ENCODE results near the gene DGKZ. TPM values are rescaled to one million over a fixed set of nuclear protein-coding genes. Genes with fewer than 3 reads are reported as not detected.

Gene DGKZ
- total RNA-seq, 1 experiment from 2014 or later = 68.9 TPM

GRCh38 chr11:46350695-46351094, 3.4 kb downstream of the DGKZ start:
- Histone ChIP-seq H2BK12ac (ENCODE audit: insufficient read length, low read depth, low read length) (no peak overlapping the region), H3T11ph (ENCODE audit: low read length) (no peak overlapping the region), H3K4ac (ENCODE audit: low read depth, low read length) (no peak overlapping the region), H3K23me2 (ENCODE audit: insufficient read length, low read depth, low read length, poor library complexity, severe bottlenecking) (peaks cover 10% of the 10 kb centered on the region), H3K4me1 (ENCODE audit: insufficient read depth, low read length) (peaks cover 18% of the 10 kb centered on the region; the same call in 1 of the 2 replicates), H2AK5ac (ENCODE audit: insufficient read length, low read length) (no peak overlapping the region), H3K27ac (ENCODE audit: insufficient read length, low read depth, low read length) (no peak overlapping the region), H2BK15ac (ENCODE audit: low read depth, low read length) (no peak overlapping the region), H4K8ac (replicated peaks; ENCODE audit: insufficient read length, low read depth, low read length) (no peak overlapping the region), H2BK20ac (ENCODE audit: low read depth, low read length, poor library complexity, severe bottlenecking) (no peak overlapping the region), H4K20me1 (ENCODE audit: control insufficient read depth, insufficient read depth, insufficient read length) (peaks cover 5% of the 10 kb centered on the region), H2BK120ac (ENCODE audit: low read depth, low read length, poor library complexity, severe bottlenecking) (no peak overlapping the region), H3K14ac (ENCODE audit: insufficient read depth, low read length) (no peak overlapping the region), H3K9ac (ENCODE audit: extremely low read depth, insufficient read length, low read length) (no peak overlapping the region), H4K91ac (ENCODE audit: insufficient read length, low read depth, low read length) (no peak overlapping the region), H2AFZ (ENCODE audit: low read length) (no peak overlapping the region), H3K27me3 (ENCODE audit: insufficient read depth, low read length) (no peaks in the 10 kb centered on the region), H3K79me1 (ENCODE audit: insufficient read depth, low read depth, low read length, poor library complexity, severe bottlenecking) (peaks cover 12% of the 10 kb centered on the region), H3K23ac (ENCODE audit: insufficient read length, low read depth, low read length) (no peak overlapping the region), H4K5ac (ENCODE audit: insufficient read length, low read depth, low read length) (no peak overlapping the region), H3K4me2 (ENCODE audit: insufficient read depth, insufficient read length, low read length) (no peak overlapping the region), H3K18ac (ENCODE audit: insufficient read length, low read depth, low read length) (no peak overlapping the region), H3K9me3 (ENCODE audit: control insufficient read depth, low read depth, low read length) (no peaks in the 10 kb centered on the region), H3K79me2 (ENCODE audit: insufficient read depth, low read length) (peaks cover 14% of the 10 kb centered on the region; the same call in 1 of the 2 replicates), H2BK5ac (ENCODE audit: insufficient read length, low read length) (no peak overlapping the region), H3K56ac (ENCODE audit: insufficient read length, low read depth, low read length) (no peak overlapping the region)
- H3K27me3 Mint-ChIP-seq (ENCODE audit: low read depth) = peaks cover 8% of the 10 kb centered on the region
- no peak overlapping the region; a peak in 1 of 5 replicates for H3K4me3 Mint-ChIP-seq
- H3K4me1 Mint-ChIP-seq = peaks cover 59 to 65% of the 10 kb centered on the region in 2 experiments
- peaks cover 0 to 4% (median 0%) of the 10 kb centered on the region in 3 experiments; a peak in 1 of 7 replicates for H3K36me3 Mint-ChIP-seq (ENCODE audit: insufficient read depth in 1 of 3, low read depth in 3 of 3)
- no peak overlapping the region; a peak in 1 of 7 replicates for H3K27ac Mint-ChIP-seq
- no peak for DNase-seq
- TF ChIP-seq CTCF (conservative IDR thresholded peaks at IDR 0.05) = no peak
- WGBS (ENCODE audit: extremely low coverage, insufficient read length, low lambda C conversion rate) = no CpG with 5 or more reads among the region's 3 CpGs
- H3K9me3 Mint-ChIP-seq = no peaks in the 10 kb centered on the region; a peak in 2 of 5 replicates
